ENCODE results near the gene KIAA0825.

- TF ChIP-seq CTCF (IDR thresholded peaks at IDR 0.05; ENCODE audit: low read depth, low read length) (no peak), POLR2A (IDR thresholded peaks at IDR 0.05; ENCODE audit: extremely low read depth, insufficient read length) (no peak), MAX (IDR thresholded peaks at IDR 0.05; ENCODE audit: low read depth, low read length) (no peak), MYC (IDR thresholded peaks at IDR 0.05; ENCODE audit: low read depth, low read length) (no peak)
Measured at GRCh38 chr5:94191604-94192003, 426.8 kb downstream of the KIAA0825 start.
